ENCODE results near the gene TCP11L1.
A peak's percentile ranks its signal among the peaks of the same experiment; 100 is the strongest.
"Not testable (repeated sequence)": the region's sequence is repeated elsewhere in the genome, so short reads cannot be mapped to it uniquely, and the experiment has no call there.

TCP11L1 gene

DNA sequence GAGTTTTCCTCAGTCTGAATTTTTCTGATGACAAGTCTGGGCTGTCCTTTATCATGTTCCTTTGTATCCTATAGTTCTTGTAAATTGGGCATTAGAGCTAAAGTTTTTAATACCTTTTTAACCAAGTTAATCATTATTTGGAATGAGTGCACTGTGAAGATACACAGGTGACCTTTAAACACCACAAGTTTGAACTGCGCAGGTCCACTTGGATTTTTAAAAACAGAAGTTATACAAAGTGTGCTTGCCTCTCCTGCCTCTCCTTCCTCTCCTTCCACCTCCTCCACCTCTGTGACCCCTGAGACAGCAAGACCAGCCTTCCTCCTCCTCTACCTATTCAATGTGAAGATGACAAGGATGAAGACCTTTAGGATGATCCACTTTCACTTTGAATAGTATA lies 4.4 kb upstream of the TCP11L1 start:
- no peak for DNase-seq

DNA sequence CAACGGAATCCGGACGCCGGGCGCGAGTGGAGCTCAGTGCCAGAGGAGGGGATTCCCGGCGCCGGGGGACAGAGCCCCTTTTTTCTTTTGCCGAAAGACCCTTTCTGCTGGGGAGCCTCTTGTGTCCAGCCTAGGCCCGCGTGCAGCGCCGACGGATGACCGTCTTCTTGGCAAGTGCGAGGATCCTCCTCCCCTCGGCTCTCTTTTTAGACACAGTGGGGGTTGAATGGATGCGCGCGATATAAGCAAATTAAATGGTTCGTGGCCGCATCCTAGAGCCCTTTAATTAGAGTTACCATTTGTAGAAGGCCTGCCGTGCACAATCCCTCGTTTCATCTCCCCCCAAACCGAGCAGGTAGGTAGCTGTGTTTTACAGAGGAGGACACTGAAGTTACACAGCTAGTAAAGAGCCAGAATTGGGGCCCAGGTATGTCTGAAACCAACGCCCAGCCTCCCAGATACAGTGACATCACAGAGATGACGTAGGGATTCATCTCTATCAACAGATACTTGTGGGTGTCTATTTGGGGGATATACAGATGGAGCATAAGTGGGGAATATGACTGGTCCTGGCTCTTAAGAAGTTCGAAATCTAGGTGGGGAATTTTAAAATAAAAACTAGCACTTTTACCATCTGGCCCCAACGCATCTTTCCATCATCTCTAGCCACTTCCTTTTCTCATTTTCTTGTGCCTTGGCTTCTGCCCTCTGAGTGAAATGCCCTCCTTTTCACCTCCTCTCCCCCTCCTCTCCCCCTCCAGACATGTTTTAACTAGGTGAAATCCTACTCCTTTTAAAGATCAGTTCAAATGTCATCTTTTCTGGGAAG lies 875 bp downstream of the TCP11L1 start:
- DNase-seq, result no peak

DNA sequence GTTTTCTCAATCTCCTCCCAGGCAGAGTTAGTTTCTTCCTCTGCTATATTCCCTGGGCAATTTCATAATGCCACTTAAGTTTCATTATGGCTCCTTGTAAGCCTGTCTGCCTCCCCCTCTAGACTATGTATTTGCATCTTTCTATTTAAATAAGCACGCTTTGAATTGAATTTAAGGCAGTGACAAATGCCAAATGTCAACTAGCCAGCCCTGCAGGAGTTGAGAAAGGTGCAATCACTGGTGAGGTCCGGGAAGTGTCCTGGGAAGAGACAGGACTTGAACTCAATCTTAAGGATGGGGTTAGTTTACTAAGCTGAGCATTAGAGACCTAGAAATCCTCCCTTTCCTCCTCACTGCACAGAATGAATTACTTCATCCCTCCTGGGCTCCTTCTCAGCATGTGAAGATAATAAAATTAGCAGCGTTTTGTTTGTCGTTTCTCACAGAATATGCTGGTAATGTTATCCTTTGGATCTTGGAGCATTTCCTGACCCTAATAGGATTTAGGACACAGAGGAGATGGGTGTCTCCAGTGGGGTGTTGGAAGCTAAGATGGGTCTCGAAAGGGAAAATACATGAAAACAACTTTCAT lies 1.6 kb downstream of the TCP11L1 start:
- no peak for DNase-seq

DNA sequence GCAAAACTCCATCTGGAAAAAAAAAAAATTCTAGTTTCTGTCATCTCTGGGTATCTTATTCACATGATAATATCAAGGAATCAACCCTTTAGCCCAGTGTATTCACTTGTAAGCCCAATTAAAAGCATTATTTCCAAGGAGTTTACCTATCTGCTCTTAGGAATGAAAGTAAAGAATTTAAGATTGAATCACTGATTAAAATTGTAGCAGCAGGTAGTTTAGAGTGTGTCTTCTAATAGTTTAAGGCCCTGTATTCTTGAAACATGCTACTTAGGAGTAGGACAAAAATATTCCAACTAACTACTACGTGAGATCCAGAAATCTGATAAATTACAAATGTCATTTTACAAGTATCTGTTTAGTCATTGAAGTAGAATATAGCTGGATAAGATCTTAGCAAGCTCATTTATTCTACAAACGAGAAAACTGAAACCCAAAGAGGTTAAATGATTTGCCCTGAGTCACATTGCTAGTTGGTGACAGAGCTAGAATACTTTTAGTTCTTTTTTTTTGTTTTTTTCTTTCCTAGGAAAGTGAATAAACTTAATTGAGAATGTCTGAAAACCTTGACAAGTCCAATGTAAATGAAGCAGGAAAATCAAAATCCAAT lies 4.0 kb downstream of the TCP11L1 start:
- DNase-seq, result no peak

DNA sequence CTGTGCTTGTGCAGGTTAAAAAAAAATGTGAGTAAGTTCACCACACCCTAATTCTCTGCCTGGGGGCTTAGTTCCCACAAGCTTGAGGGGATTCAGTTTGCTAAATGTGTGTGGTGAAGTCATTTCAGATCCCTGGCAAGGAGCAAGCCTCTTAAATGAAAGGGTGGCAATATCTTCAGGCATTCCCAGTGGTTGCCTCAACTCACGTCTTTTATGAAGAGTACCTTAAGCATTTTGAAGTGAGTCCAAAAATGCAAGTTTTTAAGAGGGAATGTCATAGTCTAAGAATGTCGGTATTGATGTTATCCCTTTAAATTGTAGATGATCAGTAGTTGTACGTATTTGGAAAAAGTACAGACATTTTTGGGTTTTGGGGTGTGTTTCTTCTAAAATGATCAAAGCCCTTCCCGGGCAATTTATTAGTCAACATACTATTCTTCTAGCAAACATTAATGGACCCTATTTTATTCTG lies 4.9 kb downstream of the TCP11L1 start:
- DNase-seq, result no peak

DNA sequence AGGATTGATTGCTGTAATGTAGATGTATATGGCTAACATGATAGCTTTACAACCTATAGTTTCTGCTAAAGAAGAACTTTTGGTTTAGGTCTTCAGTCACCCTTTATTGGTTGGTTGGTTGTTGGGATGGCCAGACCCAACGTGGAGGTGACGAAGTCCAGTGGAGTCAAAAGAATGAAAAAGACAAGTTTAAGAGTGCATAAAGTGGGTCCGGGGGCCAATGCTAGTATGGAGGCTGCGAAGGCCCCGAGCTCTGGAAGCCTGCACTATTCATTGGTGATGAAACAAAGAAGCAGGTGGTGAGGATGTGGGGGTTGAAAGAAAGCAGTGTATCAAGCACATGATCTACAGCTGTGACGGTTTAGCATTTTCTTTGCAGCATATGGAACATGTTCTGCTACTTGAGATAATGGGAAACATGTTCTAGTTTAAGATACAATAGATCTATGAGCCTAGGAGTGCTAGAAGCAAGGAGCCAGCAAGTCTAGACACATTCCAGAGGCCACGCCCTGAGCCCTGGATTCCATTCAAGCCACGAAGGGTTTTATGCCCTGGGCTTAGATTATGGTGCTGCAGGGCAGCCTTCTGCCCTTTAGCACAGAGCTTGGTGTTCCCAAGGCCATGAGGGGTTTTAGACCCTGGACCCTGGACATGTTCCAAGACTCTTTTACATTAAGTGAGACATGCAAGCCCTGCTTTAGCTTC lies 6.3 kb downstream of the TCP11L1 start:
- DNase-seq, result peak; percentile 59

DNA sequence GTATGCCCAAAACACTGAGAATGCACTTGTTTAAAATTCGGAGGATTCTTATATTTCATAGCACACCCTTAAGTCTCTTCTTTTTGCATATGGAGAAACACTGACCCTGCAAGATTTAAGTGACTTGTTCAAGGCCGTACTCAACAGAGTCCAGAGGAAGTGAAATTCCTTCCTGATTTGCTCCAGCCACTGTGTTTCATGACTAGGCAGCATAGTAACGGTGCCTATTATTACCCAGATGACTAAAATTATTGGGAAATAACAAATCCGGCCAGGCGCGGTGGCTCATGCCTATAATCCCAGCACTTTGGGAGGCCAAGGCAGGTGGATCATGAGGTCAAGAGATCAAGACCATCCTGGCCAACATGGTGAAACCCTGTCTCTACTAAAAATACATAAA lies 9.3 kb downstream of the TCP11L1 start:
- DNase-seq, result not testable (repeated sequence)

DNA sequence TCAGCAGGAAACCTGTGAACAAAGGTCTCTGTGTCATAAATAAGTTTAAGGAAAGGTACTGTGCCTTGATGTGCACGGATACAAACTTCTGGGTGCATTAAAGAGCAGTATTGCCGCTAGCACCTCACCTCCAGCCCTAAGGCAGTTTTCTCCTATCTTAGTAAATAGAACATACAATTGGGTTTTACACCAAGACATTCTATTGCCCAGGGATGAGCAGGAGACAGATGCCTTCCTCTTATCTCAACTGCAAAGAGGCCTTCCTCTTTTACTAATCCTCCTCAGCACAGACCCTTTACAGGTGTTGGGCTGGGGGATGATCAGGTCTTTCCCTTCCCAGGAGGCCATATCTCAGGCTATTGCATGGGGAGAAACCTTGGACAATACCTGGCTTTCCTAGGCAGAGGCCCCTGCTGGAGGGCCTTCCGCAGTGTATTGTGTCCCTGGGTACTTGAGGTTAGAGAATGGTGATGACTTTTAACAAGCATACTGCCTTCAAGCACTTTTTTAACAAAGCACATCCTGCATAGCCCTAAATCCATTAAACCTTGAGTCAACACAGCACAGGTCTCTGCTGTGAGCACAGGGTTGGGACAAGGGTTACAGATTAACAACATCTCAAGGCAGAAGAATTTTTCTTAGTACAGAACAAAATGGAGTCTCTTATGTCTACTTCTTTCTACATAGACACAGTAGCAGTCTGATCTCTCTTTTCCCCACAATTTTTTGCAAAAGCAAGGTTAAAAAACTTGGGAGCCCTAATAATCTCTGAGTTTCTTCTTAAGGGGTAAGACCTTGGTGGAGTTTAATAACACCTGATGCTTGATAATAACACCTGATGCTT lies 10.4 kb downstream of the TCP11L1 start:
- DNase-seq, result not testable (repeated sequence)

DNA sequence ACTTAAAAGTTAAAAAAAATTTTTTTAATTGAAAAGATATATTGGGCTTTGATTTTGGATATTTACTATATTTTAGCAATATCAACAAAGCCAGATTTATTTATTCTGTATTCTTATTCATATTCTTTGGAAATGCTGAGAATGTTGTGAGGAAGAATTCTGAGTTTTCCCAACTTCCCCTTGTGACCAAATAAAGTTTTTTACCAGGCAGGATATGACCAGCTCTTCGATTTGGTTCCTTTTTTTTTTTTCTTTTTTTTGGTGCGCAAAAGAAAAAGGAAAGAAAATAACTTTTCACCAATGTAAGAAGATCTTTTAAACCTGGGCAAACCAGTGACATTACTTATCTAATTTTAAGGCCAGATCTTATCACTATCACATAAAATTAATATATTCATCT lies 12.9 kb downstream of the TCP11L1 start:
- DNase-seq, result no peak

DNA sequence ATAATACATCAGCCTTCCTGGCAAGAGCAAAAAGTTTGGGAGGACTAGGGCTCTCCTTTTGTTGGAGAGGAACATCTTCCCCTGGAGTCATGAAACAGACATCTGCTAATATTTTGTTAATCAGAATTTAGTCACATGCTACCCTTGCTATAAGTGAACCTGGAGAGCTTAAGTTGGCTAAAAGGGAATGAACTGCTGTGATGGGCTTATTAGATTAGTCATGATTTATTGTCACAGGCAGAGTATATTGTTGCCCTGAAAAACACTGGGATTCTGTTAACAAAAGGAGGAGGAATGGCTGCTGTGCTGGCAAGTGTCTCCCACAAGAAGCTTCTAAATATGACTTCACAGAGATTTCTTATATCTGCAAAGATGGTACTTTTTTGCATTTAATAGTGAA lies 16.0 kb downstream of the TCP11L1 start:
- DNase-seq, result no peak

DNA sequence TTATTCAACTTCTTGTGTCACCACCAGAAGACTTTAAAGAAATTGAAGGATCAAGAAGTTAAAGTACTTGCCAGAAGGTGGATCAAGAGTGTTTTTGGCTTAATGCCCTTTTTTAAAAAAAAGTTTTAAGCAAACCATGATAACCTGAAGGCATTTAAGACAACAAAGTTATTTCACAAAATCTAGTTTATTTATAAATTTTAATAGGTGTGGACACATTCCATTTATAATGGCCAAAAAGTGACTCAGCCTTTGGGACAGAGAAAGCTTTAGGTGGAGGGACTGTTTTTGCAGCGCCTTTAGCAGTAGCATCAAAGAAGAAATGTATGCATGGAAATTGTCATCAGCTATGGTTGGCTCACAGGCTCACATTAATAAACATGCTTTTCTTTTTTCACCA lies 17.9 kb downstream of the TCP11L1 start:
- DNase-seq, result no peak

DNA sequence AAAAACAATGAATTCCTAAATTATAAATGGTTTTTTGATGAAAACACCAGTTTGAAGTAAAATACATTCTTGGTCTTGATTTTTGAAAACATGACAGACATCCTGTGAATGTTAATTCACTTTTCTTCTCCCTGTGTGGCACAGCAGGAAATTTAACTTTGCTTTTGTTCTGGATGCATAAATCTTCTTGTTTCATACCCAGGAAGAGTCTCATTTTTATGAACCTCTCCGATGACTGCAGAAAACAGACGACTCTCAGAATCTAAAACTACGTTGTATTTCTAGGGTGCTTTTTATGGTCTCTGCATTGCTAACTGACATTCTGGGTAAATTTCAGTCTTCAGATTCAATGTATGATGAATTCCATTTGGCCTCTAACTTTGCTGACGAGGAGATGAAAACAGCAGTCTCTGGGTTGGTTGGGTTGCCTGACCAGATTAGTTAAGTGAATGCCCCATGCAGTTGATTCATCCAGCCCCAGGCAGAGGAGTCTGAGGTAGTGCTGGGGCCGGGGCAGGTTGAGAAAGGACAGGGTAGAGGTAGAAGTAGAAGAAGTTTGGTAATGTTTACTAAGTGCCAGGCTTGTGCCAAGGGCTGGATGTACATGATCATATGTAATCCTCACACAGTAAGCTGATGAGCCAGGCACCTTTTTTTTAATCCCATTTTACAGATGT lies 20.1 kb downstream of the TCP11L1 start:
- no peak for DNase-seq

DNA sequence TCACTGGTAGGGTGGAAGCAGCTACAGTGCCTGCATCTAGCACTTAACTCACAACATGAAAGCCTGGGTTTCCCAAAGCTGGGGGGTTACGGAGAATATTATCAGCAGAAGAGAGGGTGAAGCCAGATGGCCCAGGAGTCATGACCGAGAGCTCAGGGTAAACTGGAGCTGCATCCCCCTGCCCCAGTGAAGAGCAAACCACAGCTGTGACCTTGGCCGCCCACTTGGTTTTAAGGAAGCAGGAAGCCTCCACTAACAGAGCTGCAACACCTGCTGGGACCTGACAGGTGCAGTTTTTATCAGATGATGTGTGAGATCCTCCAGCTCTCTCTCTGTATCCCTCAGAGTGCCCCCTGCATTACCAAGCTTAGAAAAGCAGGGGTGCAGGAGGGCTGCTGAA lies 20.9 kb downstream of the TCP11L1 start:
- DNase-seq, result no peak

DNA sequence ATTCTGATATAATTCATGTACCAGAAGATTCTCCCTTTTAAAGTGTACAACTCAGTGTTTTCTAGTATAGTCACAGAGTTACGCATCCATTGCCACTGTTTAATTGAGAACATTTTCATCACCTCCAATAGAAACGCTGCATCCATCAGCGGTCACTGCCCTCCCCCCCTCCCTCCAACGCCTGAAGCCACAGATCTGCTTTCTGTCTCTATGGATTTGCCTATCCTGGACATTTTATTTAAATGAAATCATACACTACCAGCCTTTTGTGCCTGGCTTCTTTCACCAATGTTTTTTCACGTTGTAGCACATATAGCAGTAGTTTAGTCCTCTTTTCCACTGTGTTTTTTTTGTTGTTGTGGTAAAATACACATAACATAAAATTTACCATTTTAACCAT lies 22.8 kb downstream of the TCP11L1 start:
- DNase-seq, result no peak

DNA sequence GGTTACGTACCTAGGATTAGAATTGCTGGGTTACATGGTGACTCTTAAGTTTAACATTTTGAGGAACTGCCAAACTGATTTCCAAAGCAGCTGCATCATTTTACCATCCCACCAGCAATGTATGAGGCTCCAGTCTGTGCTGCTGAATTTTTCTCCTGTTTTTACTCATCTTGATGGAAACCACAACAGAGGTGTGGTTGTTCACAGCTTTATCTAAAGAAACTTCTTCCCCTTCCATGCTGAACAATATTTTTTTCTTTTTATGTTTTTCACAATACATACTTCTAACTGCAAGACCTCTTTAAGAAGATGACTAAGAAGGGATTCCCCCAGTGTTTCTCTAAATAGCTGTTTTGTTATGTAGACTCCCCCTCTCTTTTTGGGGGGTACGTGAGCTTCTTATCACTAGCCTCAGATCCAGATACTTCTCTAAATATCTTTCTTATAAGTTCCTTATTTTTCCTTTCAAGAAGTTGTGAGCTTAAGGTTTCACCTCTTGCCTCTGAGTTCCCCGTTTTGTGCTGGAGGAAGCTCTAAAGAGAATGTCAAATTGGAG lies 24.0 kb downstream of the TCP11L1 start:
- no peak for DNase-seq

DNA sequence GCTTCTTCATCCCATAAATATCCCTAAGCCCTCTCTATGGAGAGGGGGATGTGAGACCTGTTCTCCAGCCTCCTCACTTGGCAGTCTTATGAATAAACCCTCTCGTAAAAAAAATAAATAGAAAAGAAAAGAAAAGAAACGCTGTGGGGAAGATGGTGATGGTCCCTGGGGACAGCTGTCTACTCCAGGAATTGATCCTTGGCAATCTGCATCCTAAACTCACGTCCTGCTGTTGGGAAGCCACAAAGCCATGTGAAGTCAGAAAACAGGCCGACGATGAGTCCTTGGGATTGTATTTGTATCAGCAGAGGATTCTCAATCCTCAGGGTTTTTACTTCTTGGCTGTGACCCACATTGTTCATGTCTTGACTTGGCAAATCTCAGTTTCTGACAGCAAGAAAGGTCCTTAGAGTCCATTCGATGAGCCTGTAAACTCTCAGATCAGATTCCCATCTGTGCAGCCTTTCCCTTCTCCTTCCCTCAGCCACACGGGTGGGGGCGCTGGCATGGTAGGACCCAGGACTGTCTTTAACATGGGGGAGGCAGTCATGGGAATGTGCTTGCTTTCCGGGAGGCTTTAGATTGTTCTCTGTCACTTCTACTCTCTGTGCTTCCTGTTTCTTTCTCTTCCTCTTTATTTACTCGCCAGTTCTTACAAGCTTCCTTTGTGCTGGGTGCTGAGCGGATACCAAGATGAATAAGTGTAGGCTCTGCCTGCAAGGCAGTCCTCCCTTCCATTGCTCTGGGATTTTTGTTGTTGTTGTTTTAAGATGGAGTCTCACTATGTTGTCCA lies 24.9 kb downstream of the TCP11L1 start:
- DNase-seq, result no peak

DNA sequence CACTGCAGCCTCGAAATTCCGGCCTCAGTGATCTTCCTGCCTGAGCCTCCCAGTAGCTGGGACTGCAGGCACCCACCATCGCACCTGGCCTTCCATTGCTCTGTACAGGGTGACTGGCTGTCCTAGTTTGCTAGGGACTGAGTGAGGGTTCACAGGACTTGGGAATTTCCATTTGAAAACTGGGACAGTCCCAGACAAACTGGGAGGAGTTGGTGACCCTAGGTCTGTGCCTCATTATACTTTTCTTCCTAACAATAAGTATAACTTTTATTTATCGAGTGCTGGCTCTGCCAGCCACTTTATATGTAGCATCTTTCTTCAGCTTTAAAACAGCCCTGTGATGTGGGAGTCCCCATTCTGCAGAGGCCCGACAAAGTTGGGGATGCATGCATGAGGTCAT lies 25.5 kb downstream of the TCP11L1 start:
- DNase-seq, result no peak

DNA sequence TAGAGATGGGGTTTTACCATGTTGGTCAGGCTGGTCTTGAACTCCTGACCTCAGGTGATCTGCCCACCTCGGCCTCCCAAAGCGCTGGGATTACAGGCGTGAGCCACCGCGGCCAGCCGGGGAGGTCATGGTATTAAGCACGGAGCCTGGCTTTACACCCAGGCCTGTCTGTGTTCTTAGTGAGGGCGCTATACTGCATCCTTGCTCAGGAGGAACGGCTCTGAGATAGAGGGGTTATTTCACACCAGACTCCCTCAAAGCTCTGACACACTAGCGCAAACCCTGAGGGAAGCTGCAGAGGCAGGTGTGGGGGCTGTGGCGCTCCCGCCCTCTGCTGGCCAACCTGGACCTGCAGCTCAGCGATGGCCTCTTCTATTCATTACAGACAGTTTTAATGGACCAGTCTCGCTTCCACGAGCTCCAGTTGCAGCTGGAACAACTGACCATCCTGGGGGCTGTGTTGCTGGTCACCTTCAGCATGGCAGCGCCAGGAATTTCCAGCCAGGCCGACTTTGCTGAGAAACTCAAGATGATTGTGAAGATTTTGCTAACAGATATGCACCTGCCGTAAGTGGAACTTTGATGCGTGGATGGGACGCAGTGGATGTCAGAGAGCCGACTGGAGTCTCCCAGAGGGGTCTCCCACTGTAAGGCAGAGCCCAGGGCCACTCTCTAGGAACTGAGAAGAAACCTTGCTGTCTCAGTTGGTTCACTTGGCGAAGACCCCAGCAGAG lies 26.2 kb downstream of the TCP11L1 start:
- DNase-seq, result no peak

DNA sequence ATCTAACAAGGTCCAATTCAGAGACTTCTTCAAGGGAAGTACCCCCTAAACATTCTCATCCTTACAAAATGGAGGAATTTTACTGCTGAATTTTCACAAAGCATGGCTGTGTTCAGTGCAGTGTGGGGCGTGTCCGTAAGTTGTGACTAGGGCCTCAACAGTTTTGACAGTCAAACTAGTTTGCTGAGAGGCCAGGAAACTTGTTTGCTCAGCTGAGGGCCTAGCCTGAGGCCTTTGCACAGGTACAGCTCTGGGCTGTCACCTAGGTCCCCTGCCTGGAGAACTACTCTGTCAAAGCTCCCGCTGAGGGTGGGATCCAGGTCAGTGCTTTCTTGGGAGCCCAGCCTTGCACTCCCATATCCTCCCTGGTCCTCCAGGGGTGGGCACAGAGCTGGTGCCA lies 27.9 kb downstream of the TCP11L1 start:
- no peak for DNase-seq
